ENCODE data around the gene PADI3. TPM values are rescaled to one million over a fixed set of nuclear protein-coding genes. Genes with fewer than 3 reads are reported as not detected.
A peak's percentile ranks its signal among the peaks of the same experiment; 100 is the strongest.

Gene PADI3
- total RNA-seq, 1 donor from 2014 or later = not detected

- peaks cover 48% of the 10 kb centered on the region for H3K4me1 Mint-ChIP-seq (ENCODE audit: unreplicated experiment)
- H3K27me3 Mint-ChIP-seq = peaks cover 4% of the 10 kb centered on the region
- H3K9me3 Mint-ChIP-seq = no peaks in the 10 kb centered on the region
- no peaks in the 10 kb centered on the region for H3K36me3 Mint-ChIP-seq
- peak overlapping the region; percentile 51 for H3K27ac Mint-ChIP-seq
- H3K4me3 Mint-ChIP-seq = no peak overlapping the region
- no peak for TF ChIP-seq CTCF (conservative IDR thresholded peaks at IDR 0.05)
- no peak for DNase-seq (ENCODE audit: extremely low spot score, unreplicated experiment)
These were observed 40.9 kb upstream of the PADI3 start for GRCh38 chr1:17207966-17208418.

- TF ChIP-seq CTCF (conservative IDR thresholded peaks at IDR 0.05) = no peak
- DNase-seq (ENCODE audit: extremely low spot score, unreplicated experiment) = no peak
- no peaks in the 10 kb centered on the region for H3K9me3 Mint-ChIP-seq
- peaks cover 48% of the 10 kb centered on the region for H3K4me1 Mint-ChIP-seq (ENCODE audit: unreplicated experiment)
- peaks cover 4% of the 10 kb centered on the region for H3K27me3 Mint-ChIP-seq
- no peaks in the 10 kb centered on the region for H3K36me3 Mint-ChIP-seq
- no peak overlapping the region for H3K27ac Mint-ChIP-seq
- no peak overlapping the region for H3K4me3 Mint-ChIP-seq
These were observed 40.4 kb upstream of the PADI3 start for GRCh38 chr1:17208546-17208945.

- Mint-ChIP-seq H3K4me1 (ENCODE audit: unreplicated experiment) (peaks cover 45% of the 10 kb centered on the region), H3K9me3 (no peaks in the 10 kb centered on the region), H3K36me3 (no peaks in the 10 kb centered on the region), H3K4me3 (no peak overlapping the region), H3K27me3 (no peaks in the 10 kb centered on the region), H3K27ac (no peak overlapping the region)
- no peak for DNase-seq (ENCODE audit: extremely low spot score, unreplicated experiment)
- TF ChIP-seq CTCF (conservative IDR thresholded peaks at IDR 0.05) = no peak
These were observed 39.5 kb upstream of the PADI3 start for GRCh38 chr1:17209430-17209829.

GRCh38 chr1:17210176-17210575 is 38.7 kb upstream of the PADI3 start:
- Mint-ChIP-seq H3K36me3 (no peaks in the 10 kb centered on the region), H3K4me3 (no peak overlapping the region), H3K27me3 (no peaks in the 10 kb centered on the region), H3K27ac (no peak overlapping the region), H3K4me1 (ENCODE audit: unreplicated experiment) (peaks cover 47% of the 10 kb centered on the region), H3K9me3 (no peaks in the 10 kb centered on the region)
- TF ChIP-seq CTCF (conservative IDR thresholded peaks at IDR 0.05) = no peak
- DNase-seq (ENCODE audit: extremely low spot score, unreplicated experiment) = no peak

- no peak for TF ChIP-seq CTCF (conservative IDR thresholded peaks at IDR 0.05)
- no peaks in the 10 kb centered on the region for H3K9me3 Mint-ChIP-seq
- H3K27ac Mint-ChIP-seq = no peak overlapping the region
- no peaks in the 10 kb centered on the region for H3K27me3 Mint-ChIP-seq
- H3K4me1 Mint-ChIP-seq (ENCODE audit: unreplicated experiment) = peaks cover 55% of the 10 kb centered on the region
- no peak for DNase-seq (ENCODE audit: extremely low spot score, unreplicated experiment)
- H3K36me3 Mint-ChIP-seq = no peaks in the 10 kb centered on the region
- H3K4me3 Mint-ChIP-seq = no peak overlapping the region
These were observed 37.5 kb upstream of the PADI3 start for GRCh38 chr1:17211377-17211776.

GRCh38 chr1:17212009-17212408 is 36.9 kb upstream of the PADI3 start:
- no peaks in the 10 kb centered on the region for H3K36me3 Mint-ChIP-seq
- H3K27ac Mint-ChIP-seq = peak overlapping the region; percentile 67
- peaks cover 54% of the 10 kb centered on the region for H3K4me1 Mint-ChIP-seq (ENCODE audit: unreplicated experiment)
- H3K27me3 Mint-ChIP-seq = no peaks in the 10 kb centered on the region
- no peak for TF ChIP-seq CTCF (conservative IDR thresholded peaks at IDR 0.05)
- no peak for DNase-seq (ENCODE audit: extremely low spot score, unreplicated experiment)
- H3K4me3 Mint-ChIP-seq = no peak overlapping the region
- H3K9me3 Mint-ChIP-seq = no peaks in the 10 kb centered on the region
